Fibroblast of the conjunctiva (primary cell): Measurements from ENCODE around the gene ZNF541.

Experiments
- DNase-seq: peaks from one replicate; pipeline ENCODE4 v3.0.0-alpha.2; 2010; ENCODE audit warnings: low read depth

ZNF541 gene, protein sequence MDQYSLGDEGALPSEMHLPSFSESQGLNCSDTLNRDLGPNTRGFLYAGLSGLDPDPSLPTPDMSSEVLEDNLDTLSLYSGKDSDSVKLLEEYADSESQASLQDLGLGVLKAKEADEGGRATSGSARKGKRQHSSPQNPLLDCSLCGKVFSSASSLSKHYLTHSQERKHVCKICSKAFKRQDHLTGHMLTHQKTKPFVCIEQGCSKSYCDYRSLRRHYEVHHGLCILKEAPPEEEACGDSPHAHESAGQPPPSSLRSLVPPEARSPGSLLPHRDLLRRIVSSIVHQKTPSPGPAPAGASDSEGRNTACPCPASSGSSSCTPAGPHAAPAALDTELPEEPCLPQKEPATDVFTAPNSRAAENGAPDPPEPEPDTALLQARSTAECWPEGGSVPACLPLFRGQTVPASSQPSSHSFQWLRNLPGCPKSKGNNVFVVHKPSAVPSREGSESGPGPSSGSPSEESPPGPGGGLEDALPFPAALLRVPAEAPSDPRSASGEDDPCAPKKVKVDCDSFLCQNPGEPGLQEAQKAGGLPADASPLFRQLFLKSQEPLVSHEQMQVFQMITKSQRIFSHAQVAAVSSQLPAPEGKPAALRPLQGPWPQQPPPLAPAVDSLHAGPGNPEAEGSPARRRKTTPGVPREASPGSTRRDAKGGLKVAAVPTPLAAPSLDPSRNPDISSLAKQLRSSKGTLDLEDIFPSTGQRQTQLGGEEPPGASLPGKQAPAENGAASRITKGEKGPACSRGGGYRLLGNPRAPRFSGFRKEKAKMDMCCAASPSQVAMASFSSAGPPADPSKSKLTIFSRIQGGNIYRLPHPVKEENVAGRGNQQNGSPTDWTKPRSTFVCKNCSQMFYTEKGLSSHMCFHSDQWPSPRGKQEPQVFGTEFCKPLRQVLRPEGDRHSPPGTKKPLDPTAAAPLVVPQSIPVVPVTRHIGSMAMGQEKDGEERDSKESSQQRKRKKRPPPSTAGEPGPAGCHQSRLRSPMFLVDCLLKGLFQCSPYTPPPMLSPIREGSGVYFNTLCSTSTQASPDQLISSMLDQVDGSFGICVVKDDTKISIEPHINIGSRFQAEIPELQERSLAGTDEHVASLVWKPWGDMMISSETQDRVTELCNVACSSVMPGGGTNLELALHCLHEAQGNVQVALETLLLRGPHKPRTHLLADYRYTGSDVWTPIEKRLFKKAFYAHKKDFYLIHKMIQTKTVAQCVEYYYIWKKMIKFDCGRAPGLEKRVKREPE (N-terminal part only)

DNA sequence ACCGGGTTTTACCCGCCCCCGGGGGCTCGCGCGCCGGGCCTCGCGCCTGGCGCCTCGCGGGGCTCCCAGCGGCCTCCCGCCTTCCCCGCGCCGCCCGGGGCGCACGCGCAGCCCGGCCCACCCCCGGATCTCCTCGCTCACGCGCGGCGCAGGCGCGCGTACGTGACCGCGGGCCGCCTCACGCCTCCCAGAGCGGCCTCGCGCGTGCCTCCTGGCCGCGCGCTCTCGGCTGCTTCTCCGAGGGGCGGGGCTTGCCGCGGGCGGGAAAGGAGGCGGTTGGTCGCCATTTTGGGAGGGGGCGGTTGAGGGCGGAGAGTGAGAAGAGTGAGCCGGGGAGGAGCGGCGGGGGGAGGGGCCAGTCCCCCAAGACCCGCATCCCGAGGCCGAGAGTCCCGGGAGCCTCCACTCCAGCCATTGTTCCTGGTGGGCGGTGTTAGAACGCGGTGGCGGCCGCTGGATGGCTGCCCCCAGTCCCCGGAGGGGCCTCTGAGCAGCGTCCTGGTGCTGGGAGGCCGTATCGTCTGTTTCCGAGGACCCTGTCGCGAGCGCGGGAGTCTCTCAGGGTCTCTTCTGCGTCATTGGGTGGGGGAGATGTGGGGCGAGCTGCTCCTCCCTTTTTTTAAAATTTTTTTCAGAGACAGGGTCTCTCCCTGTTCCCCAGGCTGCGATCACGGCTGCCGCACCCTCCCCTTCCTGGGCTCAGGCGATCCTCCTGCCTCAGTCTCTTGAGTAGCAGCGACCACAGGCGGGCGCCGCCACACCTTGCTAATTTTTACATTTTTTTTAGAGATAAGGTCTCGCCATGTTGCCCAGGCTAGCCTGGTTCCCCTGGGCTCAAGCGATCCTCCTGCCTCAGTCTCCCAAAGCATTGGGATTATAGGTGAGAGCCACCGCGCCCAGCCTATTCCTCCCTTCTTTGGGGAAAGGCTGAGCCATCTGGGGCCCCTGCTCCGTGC is at the start of gene ZNF541:
Gene ZNF541, minus strand, starts transcription at position 78 of the 956 bp plus-strand sequence. CDS start 17,292 bp downstream, outside the sequence.
- DNase-seq: no peak

- no peak for DNase-seq
These were observed 46.8 kb upstream of the ZNF541 start for GRCh38 chr19:47619763-47620162.

DNA sequence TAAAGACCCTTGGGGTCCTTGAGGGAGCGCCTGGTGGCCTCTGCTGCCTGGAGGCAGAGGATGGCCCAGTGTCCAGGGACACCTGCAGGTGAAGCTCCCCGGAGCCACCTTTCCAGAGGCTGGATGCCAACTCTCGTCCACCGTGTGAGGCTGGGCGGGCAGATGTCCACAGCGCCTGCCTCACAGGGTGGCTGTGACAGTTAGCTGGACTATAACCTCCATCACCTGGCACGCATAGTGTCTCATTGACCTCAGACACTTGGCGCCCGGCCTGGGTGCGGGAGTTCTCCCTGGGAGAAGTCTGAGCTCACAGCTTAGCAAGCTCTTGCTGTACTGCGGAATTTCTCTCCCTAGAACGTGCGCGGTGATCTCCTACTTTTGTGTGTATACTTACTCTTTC is 45.8 kb upstream of the ZNF541 start:
- DNase-seq: no peak

DNA sequence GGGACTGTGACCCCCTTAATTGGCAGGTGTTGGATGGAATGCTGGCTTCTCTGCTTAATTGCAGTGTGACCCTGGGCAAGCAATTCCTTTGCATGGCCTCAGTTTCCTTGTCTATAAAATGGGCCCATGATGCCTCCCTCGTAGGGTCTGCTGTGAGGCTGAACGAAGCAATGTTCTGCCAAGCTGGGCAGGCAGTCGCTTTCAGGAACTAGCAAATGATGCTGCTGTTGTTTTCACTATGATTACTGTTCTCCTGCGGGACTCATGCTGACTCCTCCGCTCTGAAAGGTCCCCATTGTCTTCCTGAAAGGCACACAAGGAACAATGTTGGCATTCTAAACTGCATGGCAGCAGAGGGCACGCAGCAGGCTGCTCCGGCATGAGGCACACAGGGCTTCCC is 42.8 kb upstream of the ZNF541 start:
- DNase-seq: no peak

DNA sequence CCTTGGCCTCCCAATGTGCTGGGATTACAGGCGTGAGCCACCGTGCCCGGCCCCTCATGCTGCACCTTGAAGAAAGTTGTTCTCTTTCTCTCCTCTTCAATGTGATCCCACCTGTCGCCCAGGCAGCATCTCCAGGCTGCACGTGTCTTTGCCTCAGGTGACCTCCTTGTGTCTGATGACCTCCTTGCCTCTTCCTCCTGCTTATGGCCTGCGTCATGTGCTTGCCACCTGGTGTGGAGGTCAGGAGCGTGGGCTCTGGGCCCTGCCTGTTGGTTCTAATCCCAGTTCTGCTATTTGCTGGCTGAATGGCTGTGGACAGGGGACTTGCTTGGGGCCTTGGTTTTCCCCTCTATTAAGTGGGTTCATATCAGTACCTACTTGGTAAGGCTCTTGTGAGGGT is 42.3 kb upstream of the ZNF541 start:
- no peak for DNase-seq

GRCh38 chr19:47614559-47614958 is 41.6 kb upstream of the ZNF541 start:
- no peak for DNase-seq

GRCh38 chr19:47614021-47614295 is 41.0 kb upstream of the ZNF541 start:
- DNase-seq: no peak

GRCh38 chr19:47613165-47614020 is 40.4 kb upstream of the ZNF541 start:
- DNase-seq: peak; percentile 58

GRCh38 chr19:47610902-47611301 is 38.0 kb upstream of the ZNF541 start:
- no peak for DNase-seq

- DNase-seq: no peak
These were observed 37.3 kb upstream of the ZNF541 start for GRCh38 chr19:47609906-47610894.

GRCh38 chr19:47608969-47609905 is 36.3 kb upstream of the ZNF541 start, which contains the start of gene BICRA:
BICRA (plus strand) TSS chr19:47609134; CDS start chr19:47673575, 64,441 bp downstream.
- DNase-seq: peak; percentile 57

DNA sequence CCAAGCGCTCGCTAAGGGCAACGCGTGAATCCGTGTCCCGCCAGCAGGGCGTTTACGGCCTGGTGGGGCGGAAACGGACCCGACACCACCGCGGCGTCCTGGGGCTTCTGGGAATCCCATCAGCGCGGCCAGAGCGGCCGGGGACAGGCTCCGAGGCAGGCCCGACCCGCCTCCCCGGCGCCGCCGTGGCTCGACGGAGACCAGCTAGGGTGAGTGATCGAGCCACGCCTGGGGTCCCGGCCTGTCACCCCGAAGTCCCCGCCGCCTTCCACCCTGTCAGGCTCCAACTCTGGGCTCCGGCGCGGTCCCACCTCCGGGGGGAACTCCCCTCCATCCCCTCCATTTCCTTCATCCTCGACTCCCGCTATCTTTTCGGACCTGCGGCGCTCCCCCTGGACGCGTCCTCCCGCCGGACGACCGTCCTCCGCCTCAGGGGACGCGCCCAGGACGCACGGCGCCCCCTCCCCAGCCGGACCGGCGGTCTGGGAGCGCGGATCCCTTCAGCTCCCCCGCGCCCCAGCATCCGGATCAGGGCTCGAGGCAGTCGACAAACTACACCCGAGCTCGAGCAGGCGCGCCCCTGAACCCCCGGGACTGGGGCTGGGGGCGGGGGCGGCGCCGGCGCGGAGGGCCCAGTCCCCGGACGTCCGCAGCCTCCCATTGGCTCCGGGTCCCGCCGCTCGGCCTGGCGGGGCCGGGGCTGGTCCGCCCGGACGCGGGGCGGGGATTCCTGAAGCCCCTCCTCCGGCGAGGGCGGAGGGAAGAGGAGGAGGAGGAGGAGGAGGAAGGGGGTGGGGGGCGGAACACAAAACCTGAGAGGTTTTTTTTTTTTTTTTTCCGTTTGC is 35.3 kb upstream of the ZNF541 start:
- DNase-seq: peak; percentile 89

DNA sequence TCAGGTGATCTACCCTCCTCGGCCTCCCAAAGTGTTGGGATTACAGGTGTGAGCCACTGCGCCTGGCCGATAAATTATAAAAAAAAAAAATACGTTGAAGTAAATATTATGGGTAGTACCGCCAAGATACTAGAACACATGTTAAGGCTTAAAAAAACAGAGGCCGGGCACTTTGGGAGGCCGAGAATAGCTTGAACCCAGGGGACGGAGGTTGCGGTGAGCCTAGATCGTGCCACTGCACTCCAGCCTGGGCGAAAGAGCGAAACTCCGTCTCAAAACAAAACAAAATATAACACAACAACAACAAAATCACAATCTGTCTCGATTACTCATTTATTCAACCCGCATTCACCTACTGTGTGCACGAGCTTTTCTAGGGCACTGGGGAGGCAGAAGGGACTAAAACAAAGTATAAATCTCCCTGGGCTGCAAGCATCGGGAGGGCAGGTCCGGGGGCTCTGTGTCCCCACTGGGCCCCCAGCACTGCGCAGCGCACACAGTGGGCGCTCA is 34.7 kb upstream of the ZNF541 start:
- no peak for DNase-seq

DNA sequence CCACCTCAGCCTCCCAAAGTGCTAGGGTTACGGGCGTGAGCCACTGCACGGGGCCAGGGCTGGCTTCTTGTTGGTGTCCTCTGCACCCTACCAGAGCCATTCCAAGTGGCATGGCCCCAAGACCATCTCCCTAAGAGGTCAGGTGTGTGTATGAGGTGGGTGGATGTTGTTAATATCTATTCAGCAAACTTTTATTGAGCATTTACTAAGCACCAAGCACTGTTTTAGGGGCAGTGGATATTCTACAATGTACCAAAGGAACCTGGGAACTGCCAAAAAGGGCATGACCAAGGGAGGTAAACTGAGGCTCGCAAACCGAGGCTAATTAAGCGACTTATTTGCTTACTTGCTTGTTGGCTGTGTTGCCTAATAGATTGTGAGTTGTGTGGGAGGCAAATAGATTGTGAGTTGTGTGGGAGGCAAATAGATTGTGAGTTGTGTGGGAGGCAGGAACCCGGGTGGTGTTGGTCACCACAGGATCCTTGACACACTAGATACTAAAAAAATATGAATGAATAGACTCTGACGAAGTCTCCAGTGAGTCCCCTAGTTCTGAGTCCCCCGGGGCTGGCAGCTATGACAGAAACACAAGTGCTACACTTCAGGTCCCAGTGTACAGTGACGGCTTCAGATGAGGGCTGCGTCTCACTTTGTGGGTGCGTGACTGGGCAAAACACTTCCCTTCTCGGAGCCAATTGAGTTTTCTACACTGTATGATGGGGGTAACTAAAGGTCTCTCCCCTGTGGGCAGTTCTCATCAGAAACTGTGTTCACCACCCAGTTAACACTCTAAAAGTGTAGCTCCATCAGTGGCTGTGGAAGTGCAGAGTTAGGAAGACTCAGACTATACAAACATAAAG is 31.0 kb upstream of the ZNF541 start:
- DNase-seq: no peak

- DNase-seq: no peak
These were observed 28.4 kb upstream of the ZNF541 start for GRCh38 chr19:47601180-47601904.
